ENCODE results near the gene HRK. TPM values are rescaled to one million over a fixed set of nuclear protein-coding genes. Genes with fewer than 3 reads are reported as not detected.

The HRK gene
- total and polyA plus RNA-seq, 2 of the 13 experiments (the other 11 are each of a cell fraction or from before 2014, with no cell fraction given) = 0.02 TPM; not detected in 1

GRCh38 chr12:116874324-116874995 is 6.8 kb downstream of the HRK start (continued):
- TF ChIP-seq SETDB1 (CRISPR knock-in tag; IDR thresholded peaks at IDR 0.05; ENCODE audit: borderline replicate concordance) = no peak
- no peak for TF ChIP-seq HOXA7 (CRISPR knock-in tag; IDR thresholded peaks at IDR 0.05)
- no peak for TF ChIP-seq JUN (CRISPR knock-in tag; IDR thresholded peaks at IDR 0.05)
- no peak for TF ChIP-seq ZHX2 (IDR thresholded peaks at IDR 0.05; ENCODE audit: low read depth)
- TF ChIP-seq ZHX2 (CRISPR knock-in tag; IDR thresholded peaks at IDR 0.05; ENCODE audit: borderline replicate concordance) = no peak
- no peak for TF ChIP-seq HOXA5 (CRISPR knock-in tag; IDR thresholded peaks at IDR 0.05)
- TF ChIP-seq FOXM1 (CRISPR knock-in tag; IDR thresholded peaks at IDR 0.05) = no peak
- no peak for TF ChIP-seq GATAD1 (CRISPR knock-in tag; IDR thresholded peaks at IDR 0.05)
